GM13976 (cell line): ENCODE measurements around the gene RRP1B.
"Not testable (repeated sequence)": the region's sequence is repeated elsewhere in the genome, so short reads cannot be mapped to it uniquely, and the experiment has no call there.

Experiments
- DNase-seq: peaks from one replicate; pipeline ENCODE4 v3.0.0; 2012; ENCODE audit warnings: low spot score
- CTCF ChIP-seq: IDR thresholded peaks from 2 replicates; pipeline ENCODE4 v1.5.1; 2012; ENCODE audit warnings: borderline replicate concordance, mild to moderate bottlenecking; ENCODE audit not compliant: insufficient read depth; ENCODE audit errors: extremely low read depth, missing control alignments, control extremely low read depth
- in situ Hi-C: fragments of 300-500 bp; cut with MboI; formaldehyde crosslinking; loops from one replicate; pipeline ENCODE4 v1.12.0; 2022; ENCODE audit warnings: low sequenced_read_pairs, mixed read lengths, inconsistent platforms; ENCODE audit not compliant: unreplicated experiment

The RRP1B gene

DNA sequence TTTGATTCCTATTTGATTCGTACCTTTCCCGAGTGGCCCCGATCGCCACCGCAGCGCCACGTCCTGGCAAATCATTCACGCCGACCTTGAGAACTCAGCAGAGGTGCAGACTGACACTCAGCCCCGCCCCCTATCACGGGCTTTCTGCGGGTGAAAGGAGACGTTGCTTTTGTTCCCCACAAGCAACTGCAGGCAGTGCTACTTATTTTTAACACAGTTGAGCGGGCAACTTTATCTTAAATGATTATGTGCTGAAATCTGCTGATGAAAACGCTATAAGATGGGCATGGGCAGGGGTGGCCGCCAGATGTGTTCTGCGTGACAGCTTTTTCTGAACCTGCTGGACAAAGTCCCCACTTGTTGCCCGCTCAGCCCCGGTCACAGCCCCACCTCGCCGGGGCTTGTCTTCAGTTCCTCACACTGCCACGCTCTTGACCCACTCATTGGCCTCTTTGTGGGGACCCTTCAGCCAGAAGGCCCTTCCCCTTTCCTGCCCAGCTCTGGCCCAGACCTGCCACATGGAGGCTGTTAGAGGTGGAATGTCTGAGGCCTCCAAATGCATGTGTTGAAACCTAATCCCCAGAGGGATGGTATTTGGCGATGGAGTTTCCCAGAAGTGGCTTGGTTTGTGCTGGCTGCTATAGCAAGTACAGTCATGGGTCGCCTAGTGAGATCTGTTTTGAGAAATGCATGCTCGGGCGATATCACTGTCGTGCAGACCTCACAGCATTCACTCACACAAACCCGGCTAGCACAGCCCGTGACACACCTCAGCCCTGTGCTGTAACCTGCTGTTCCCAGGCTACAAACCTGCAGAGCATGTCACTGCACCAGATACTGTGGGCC, 43.9 kb downstream of the RRP1B start:
- DNase-seq: no peak
- in situ Hi-C loops: no loop called here
- no peak for TF ChIP-seq CTCF

GRCh38 chr21:43707462-43707861, 48.1 kb downstream of the RRP1B start:
- in situ Hi-C loops: no loop called here
- DNase-seq: no peak
- TF ChIP-seq CTCF: no peak

DNA sequence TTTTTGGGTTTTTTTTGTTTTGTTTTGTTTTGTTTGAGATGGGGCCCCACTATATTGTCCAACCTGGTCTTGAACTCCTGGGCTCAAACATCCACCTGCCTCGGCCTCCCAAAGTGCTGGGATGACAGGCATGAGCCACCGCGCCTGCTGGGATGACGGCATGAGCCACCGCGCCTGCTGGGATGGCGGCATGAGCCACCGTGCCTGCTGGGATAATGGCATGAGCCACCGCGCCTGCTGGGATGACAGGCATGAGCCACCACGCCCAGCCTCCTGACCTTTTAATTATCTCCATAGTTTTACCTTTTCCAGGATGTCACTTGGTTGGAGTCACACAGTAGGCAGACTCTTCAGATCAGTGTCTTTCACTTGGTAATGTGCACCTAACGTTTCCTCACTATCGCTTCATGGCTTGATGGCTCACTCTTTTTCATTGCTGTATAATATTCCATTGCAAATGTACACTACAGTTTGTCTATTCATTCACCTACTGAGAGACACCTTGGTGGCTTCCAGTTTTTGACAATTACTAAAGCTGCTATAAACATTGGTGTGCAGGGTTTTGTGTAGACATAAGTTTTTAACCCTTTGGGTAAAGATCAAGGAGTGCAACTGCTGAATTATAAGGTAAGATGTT, 49.5 kb downstream of the RRP1B start:
- DNase-seq: no peak
- in situ Hi-C loops: no loop called here
- no peak for TF ChIP-seq CTCF

DNA sequence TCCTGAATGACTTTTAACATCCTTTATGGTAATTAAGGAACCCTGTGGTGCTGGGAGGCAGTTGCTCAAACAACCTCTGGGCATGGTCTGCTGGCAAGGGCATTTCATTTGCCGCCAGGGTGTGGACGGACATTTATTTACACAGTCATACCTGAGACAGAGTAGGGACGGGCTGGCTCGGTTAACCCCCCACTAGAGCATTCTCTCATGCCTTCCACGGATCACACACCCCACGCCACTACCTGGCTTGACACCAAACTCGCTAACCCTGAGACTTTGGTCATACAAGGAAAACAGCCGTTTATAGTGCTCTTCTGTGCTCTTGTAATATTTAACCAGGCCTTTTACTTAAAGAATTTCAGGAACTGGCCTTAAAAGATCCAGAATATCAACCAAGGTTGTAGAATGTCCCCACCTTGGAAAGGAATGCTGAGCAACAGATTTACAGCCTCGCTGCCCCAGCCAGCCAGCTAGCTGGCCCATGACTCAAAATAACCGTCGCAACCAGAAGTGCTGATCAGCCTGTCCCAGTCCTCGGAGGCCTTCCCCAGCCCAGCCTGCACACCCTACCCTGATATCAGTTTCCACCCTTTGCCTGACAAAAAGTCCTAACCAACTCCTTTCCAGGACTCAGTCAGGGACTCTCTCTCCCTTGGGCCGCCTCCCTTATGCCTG, 53.0 kb downstream of the RRP1B start:
- in situ Hi-C loops: loop anchor here (10.0 kb wide), 1 partner anchor 48 kb away; no protein-coding TSS in a partner anchor
- no peak for DNase-seq
- no peak for TF ChIP-seq CTCF

DNA sequence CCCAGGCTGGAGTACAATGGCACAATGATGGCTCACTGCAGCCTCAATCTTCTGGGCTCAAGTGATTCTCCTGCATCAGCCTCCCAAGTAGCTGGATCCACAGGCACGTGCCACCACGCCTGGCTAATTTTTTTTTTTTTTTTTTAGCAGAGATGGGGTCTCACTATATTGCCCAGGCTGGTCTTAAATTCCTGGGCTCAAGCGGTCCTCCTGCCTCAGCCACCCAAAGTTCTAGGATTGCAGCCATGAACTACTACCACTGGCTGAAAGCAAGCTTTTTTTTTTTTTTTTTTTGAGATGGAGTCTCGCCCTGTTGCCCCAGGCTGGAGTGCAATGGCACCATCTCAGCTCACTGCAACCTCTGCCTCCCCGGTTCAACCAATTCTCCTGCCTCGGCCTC, 53.8 kb downstream of the RRP1B start:
- in situ Hi-C loops: loop anchor here (10.0 kb wide), 1 partner anchor 48 kb away; no protein-coding TSS in a partner anchor
- not testable (repeated sequence) for DNase-seq

DNA sequence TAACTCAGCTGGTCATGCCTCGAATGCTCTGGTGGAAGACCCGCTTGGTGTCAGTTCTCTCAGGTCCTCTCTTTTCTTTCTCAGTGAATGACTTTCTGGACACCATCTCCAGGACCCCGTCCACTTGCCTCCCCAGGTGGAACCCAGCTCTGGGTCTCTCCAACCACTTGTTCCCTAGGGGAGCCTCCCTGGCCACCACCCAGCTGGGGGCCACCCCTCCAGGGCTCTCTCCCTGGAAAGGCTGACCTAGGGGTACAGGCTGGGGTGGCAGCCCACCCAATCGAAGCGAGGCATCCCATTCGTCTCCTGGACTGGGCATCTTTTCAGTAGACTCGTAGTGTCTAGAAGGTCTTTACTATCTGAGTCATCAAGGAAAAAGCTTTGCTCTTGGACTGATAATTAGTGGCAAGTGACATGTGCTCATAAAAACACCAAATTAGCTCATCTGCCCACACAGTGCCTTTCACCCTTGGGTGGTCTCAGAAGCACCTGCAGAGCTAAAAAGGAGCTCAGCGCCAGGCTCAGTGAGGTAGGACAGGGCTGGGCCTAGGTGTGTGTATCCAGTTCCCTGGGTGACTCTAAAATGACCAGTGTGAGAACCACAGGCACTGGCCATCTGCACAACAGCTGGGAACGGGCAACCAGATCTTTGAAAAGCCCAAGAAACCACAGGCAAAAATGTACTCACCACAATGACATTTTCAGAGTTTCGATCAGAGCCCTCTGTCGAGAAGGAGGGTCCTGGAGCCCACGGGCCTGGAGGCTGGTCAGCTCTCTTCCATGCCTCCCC, 57.2 kb downstream of the RRP1B start:
- in situ Hi-C loops: loop anchor here (10.0 kb wide), 1 partner anchor 52 kb away; no protein-coding TSS in a partner anchor
- no peak for TF ChIP-seq CTCF
- peak; percentile 72 for DNase-seq
